Measurements from ENCODE around the gene UBL4B.
"Not testable (repeated sequence)": the region's sequence is repeated elsewhere in the genome, so short reads cannot be mapped to it uniquely, and the experiment has no call there.

The UBL4B gene

DNA sequence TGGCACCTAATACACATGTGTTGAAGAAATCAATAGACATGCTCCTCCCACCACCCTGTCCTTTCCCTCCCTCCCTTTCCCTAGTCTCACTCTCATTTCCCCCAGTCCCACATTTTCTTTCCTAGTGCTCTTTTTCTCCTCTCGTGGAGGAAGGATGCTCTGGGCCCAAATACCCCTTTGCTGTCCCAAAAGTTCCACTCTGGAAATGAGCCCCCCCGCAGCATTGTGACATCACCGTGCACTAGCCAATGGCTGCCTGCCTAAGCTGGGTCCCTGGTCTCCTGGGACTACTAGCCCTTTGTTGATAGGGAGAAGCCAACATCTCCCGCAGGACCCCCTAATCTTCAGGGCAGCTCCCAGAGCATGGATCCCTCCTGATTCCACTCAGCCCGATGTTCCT, at the start of gene UBL4B:
UBL4B (plus strand) TSS at position 301 of the 400 bp plus-strand sequence; CDS start at position 393, 92 bp downstream.
- DNase-seq (ENCODE audit: low read depth), result no peak

- DNase-seq (ENCODE audit: low read depth), result no peak
These were observed 49.6 kb upstream of the UBL4B start for GRCh38 chr1:110062612-110063011.

DNA sequence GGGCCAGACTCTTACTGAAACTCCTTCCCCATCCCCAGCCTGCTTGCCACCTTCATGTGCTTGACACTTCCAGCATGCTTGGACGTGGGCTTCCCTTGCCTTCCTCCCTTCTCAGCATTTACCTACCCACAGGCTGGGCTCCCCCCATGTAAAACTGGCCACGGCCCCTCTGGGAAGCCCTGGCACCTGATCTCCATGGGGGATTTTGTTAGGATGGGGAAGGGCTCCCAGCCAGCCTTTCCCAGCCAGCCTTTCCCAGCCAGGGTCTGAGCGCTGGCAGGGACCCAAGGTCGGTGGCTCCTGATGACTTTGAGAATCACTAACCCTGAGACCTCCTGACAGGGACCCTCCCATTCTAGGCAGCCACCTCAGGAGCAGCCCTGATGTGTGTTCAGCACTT, 48.5 kb upstream of the UBL4B start:
- DNase-seq (ENCODE audit: low read depth), result no peak

- DNase-seq (ENCODE audit: low read depth), result no peak
These were observed 47.5 kb upstream of the UBL4B start for GRCh38 chr1:110064576-110065337.

DNA sequence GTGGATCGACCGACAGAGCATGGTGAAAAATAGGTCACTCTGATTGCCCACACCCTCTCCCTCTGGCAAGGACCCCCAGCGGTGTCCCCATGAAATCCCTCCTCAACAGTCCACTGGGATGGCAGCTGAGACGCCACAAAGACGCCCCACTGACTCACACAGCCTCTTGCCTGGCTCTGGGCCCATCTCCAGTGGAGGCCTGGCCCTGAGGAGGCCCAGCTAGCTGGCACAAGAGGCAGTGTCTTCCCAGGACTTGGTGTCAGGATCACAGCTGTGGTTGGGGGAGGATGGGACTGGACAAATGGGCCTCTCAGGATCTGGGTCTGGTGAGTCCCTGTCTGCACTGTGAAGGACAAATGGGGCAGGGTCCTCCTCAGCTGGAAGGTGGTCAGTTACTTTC, 46.4 kb upstream of the UBL4B start:
- DNase-seq (ENCODE audit: low read depth), result no peak

- DNase-seq (ENCODE audit: low read depth), result no peak
These were observed 44.8 kb upstream of the UBL4B start for GRCh38 chr1:110067479-110067892.

GRCh38 chr1:110067893-110068645, 44.2 kb upstream of the UBL4B start:
- no peak for DNase-seq (ENCODE audit: low read depth)

- no peak for DNase-seq (ENCODE audit: low read depth)
These were observed 43.4 kb upstream of the UBL4B start for GRCh38 chr1:110068646-110069403.

GRCh38 chr1:110069404-110070281, 42.6 kb upstream of the UBL4B start:
- DNase-seq (ENCODE audit: low read depth), result no peak

GRCh38 chr1:110070282-110070669, 42.0 kb upstream of the UBL4B start:
- DNase-seq (ENCODE audit: low read depth), result no peak

GRCh38 chr1:110070671-110071242, 41.5 kb upstream of the UBL4B start, which contains the start of gene ALX3:
Gene ALX3, minus strand, starts transcription at chr1:110070672. Its CDS starts 60 bp downstream, at chr1:110070612.
- DNase-seq (ENCODE audit: low read depth), result no peak

- no peak for DNase-seq (ENCODE audit: low read depth)
These were observed 38.1 kb upstream of the UBL4B start for GRCh38 chr1:110074166-110074565.

DNA sequence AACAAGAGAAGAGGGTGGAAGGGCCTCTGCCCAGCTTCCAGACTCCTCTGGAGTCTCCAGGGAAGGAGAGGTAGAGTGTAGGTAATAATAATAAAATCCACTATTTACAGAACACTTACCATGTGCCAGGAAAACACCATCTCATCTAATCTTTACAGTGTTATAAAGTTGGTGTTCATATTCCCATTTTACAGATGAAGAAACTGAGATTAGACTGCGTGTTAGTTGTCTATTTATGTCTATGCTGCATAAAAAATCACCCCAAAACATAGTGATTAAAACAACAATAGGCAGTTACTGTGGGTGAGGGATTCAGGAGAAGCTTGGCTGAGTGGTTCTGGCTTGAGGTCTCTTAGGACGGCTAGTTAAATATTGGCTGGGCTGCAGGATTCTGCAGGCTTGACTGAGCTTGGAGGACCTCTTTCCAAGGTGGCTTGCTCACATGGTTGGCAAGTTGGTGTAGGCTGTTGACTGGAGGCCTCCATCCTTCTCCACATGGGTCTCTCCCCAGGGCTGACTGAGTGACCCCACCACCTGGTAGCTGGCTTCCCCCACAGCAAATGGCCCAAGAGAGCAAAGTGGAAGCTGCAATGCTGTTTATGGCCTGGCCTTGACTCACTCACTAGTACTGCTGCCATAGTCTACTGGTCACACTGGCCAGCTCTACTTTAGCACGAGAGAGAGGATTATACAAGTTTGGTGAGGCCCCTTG, 35.3 kb upstream of the UBL4B start:
- DNase-seq (ENCODE audit: low read depth), result no peak

DNA sequence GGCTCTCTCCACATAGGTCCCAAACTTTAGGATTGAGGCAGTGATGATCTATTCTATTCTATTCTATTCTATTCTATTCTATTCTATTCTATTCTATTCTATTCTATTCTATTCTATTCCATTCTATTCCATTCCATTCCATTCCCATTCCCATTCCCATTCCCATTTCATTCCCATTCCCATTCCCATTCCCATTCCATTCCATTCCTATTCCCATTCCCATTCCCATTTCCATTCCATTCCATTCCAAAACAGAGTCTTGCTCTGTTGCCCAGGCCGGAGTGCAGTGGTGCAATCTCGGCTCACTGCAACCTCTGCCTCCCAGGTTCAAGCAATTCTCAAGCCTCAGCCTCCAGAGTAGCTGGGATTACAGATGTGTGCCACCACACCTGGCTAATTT, 32.2 kb upstream of the UBL4B start:
- DNase-seq (ENCODE audit: low read depth), result not testable (repeated sequence)

GRCh38 chr1:110081061-110081460, 31.2 kb upstream of the UBL4B start:
- DNase-seq (ENCODE audit: low read depth), result no peak

- DNase-seq (ENCODE audit: low read depth), result no peak
These were observed 29.8 kb upstream of the UBL4B start for GRCh38 chr1:110082477-110082876.

- DNase-seq (ENCODE audit: low read depth), result no peak
These were observed 29.0 kb upstream of the UBL4B start for GRCh38 chr1:110083061-110083865.

GRCh38 chr1:110083866-110084226, 28.4 kb upstream of the UBL4B start:
- no peak for DNase-seq (ENCODE audit: low read depth)

DNA sequence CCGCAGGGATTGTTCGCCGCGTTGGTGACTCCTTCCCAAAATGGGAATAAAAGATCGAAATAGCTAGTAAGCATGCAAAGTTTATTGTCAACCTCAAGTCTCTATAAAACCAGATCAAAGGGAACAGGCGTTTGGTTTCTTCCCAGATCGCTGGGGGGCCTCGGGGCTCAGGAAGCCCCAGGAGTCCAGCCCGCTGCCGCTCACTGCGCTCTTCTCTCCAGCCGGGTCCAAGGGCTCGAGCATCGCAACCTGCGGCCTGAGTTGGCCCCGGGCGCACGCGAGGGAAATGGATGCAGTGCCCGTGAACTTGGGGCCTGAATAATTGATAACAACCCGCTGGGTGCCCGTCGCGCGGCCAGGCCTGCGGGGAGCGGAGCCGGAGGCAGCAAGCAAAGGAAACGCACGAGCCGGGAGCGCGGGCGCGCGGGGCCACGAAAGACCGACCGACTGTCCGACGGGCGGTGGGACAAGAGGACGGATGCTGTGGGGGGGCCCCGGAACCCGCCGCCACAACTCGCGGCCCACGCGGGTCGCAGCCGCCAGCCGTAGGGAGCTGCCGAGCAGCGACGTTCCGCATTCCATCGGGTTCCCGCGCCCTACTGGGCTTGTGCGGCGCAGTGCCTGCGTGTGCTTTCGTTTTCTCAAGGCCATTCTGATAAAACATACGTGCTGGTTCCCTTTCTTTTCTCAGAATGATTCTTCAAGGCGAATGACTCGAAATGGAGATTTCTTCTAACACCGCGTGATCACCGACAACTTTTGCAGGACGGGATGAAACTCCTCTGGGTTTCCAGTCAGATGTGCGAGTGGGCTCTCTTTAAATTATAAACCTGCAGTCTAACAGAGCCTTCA, 27.8 kb upstream of the UBL4B start:
- DNase-seq (ENCODE audit: low read depth), result no peak
